HG02970 (cell line): ENCODE results near the gene OR10C1.
"Not testable (repeated sequence)": the region's sequence is repeated elsewhere in the genome, so short reads cannot be mapped to it uniquely, and the experiment has no call there.

ENCODE experiments used
- ATAC-seq: cut with Tn5 transposase; IDR thresholded peaks from one replicate; pipeline ENCODE4 v1.9.1; 2021; ENCODE audit warnings: mild to moderate bottlenecking, moderate library complexity, moderate number of reproducible peaks; ENCODE audit not compliant: unreplicated experiment, low FRiP score

Gene OR10C1

DNA sequence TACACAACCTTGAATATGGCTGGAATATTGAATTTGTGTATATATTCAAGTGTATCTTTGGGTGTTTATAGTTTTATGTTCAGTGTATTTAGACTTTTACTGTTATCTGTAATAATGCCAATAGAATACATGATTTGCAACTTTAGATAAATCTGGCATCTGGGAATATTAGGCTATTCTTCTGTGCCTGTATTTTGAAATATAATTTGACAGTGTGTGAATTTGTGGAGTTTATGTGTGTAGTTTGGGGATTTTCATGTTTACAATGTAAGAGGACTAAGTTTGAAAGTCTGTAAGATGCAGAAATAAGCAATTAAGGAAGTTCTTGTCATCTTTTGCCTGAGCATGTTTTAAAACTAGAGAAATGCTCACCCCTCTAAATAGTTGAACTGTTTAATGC lies at the start of gene OR10C1:
TSS of gene OR10C1 (plus strand) at position 301 of the 400 bp plus-strand sequence. CDS start 710 bp downstream, outside the sequence.
- no peak for ATAC-seq

DNA sequence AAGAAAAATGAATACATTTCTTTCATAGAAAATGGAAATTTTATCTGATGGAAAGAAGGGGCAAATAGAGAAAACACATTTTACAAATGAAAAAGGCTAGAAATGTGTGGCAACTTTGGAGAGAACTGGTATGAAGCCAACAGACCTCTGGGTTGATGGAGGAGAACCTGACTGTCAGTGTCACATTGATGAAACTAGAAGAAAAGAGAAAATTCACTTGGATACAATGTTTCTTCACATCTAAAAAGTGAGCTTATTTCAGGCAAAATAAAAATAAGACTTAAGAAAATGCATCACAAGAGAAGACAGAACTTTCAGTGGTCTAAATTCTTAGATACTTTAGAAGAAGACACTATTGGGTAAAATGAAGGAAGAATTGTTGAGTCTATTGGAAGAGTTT lies 43.8 kb upstream of the OR10C1 start, which contains the start of gene OR12D2:
TSS of gene OR12D2 (plus strand) at position 301 of the 400 bp plus-strand sequence. CDS start 1,069 bp downstream, outside the sequence.
- no peak for ATAC-seq

DNA sequence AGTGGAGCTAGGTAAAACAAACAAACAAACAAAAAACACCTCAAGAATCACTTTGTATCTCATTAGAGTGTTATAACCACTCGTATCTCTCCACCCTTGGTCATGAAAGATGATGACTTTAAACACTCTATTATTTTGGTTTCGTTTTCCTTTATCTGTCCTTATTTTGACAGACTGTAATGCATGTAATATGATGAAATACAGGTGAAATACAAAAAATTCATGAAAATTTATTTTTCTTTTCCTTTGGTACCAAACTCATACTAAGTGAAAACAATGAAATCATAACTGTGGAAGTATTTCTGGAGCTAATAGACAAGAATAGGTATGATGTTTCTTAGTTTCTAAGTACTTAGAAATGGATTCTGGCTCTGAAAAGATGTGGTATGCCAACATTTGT lies 39.6 kb upstream of the OR10C1 start:
- ATAC-seq = no peak

DNA sequence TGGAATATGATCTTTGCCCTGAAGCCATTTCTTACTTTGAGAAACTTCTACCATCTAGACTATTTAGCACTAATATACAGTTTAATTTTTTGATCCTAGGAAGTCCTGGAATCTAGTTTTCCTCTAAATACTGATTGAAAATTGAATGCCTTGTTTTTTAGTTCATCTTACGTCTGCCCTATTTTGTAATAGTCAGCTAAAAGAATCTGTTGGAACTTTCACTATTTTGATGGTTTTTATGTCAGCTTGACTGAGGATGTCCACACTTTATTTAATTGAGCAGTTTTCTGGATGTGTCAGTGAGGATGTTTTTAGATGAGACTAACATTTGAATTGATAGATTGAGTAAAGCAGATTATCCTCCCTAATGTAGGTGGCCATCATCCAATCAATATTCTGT lies 35.3 kb upstream of the OR10C1 start:
- ATAC-seq = no peak

GRCh38 chr6:29414588-29414987 lies 24.5 kb upstream of the OR10C1 start, which contains the start of gene OR12D1:
OR12D1 (plus strand) TSS chr6:29414928.
- no peak for ATAC-seq

DNA sequence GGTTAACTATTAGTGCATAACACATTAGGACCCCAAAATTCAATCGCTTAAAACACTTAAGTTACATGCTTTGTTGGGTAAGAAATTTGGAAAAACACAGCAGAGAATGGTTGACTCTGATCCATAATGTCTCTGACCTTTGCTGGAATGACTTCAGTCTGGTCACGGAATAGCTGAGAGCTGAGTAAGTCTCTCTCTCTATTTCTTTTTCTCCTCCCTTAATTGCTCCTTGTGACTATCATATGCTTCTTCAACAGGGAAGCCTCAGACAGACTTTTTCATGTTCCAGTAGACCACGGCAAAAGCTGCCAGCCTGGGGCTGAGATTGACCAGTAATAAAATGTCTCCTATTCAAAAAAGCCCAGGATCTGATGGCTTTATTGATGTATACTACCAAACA lies 19.6 kb upstream of the OR10C1 start:
- ATAC-seq = no peak

DNA sequence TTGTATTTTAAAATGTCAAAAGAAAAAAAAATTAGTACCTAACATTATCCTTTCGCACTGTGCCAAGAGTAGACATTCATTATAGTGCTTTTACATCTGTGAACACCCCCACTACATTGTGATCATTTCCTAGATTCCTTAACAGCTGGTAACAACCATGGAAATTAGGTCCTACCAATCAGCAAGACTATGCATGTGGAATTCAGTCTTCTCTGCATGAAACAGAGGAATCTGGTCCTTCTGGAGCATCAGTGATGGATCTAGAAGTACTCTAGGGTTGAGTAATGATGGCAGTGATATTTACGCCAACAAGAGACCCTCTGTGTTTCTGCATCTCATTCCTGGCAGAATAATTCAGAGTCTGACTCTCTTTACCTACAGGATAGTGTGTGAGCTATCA lies 14.9 kb upstream of the OR10C1 start:
- ATAC-seq = no peak

GRCh38 chr6:29424575-29424974 lies 14.5 kb upstream of the OR10C1 start:
- no peak for ATAC-seq

DNA sequence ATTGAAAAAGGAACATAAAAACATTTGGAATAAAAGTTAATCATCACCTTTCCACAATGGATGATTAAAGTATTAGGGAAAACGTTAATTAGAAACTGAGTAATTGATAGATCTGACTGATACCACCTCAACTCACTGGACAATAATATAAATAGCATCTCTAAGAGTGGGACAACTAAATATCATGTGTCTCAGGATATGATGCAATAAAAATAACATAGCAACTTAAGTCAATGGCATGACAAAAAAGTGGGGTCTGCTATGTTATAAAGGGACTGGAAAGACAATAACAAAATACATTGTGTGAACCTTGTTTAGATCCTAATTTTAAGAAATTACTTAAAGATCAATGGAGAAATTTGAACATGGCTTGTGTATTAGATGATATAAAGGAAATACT lies 14.0 kb upstream of the OR10C1 start:
- no peak for ATAC-seq

- ATAC-seq = no peak
These were observed 12.5 kb upstream of the OR10C1 start for GRCh38 chr6:29426654-29427053.

- not testable (repeated sequence) for ATAC-seq
These were observed 2.4 kb upstream of the OR10C1 start for GRCh38 chr6:29436730-29437129.

- no peak for ATAC-seq
These were observed 3.6 kb downstream of the OR10C1 start for GRCh38 chr6:29442719-29443118.

GRCh38 chr6:29444031-29444430 lies 4.9 kb downstream of the OR10C1 start:
- ATAC-seq = not testable (repeated sequence)

GRCh38 chr6:29447670-29448069 lies 8.6 kb downstream of the OR10C1 start:
- ATAC-seq = no peak

- ATAC-seq = no peak
These were observed 12.5 kb downstream of the OR10C1 start for GRCh38 chr6:29451471-29452193.

DNA sequence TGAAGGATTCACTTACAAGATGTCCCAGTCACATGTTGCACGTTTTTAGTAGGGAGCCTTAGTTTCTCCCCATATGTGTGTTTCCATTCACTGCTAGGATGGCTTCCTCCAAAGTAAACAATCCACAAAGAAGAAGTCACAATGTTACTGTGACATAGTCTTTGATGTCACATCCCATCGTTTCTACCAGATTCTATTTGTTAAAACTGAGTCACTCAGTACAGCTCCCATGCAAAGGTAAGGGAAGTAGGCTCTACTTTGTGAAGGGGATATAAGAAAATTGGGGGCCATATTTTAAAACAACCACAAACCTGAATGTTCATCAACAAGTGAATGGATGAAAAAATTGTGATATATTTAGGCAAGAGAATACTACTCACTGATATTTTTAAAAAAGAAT lies 17.9 kb downstream of the OR10C1 start, which contains the start of the genes OR11A1 and OR2H1:
TSS of gene OR11A1 (minus strand) at position 101 of the 400 bp plus-strand sequence. CDS start 29,430 bp downstream, outside the sequence.
TSS of gene OR2H1 (plus strand) at position 185 of the 400 bp plus-strand sequence. CDS start 4,615 bp downstream, outside the sequence.
- ATAC-seq = no peak

- no peak for ATAC-seq
These were observed 22.1 kb downstream of the OR10C1 start for GRCh38 chr6:29461021-29461814.

DNA sequence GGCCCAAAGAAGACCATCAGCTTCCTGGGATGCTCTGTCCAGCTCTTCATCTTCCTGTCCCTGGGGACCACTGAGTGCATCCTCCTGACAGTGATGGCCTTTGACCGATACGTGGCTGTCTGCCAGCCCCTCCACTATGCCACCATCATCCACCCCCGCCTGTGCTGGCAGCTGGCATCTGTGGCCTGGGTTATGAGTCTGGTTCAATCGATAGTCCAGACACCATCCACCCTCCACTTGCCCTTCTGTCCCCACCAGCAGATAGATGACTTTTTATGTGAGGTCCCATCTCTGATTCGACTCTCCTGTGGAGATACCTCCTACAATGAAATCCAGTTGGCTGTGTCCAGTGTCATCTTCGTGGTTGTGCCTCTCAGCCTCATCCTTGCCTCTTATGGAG lies 22.9 kb downstream of the OR10C1 start:
- no peak for ATAC-seq

DNA sequence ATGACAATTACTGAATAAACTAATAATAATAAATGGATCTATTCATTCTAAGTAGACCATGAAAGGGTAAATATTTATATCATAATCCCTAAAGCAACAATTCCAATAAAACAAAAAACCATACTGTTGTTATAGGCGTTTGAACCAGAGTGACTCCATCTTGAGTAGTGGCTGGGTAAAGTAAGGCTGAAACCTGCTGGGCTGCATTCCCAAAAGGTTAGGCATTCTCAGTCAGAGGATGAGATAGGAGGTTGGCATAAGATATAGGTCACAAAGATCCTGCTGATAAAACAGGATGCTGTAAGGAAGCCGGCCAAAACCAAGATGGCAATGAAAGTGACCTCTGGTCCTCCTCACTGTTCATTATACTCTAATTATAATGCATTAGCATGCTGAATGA lies 26.2 kb downstream of the OR10C1 start:
- no peak for ATAC-seq

DNA sequence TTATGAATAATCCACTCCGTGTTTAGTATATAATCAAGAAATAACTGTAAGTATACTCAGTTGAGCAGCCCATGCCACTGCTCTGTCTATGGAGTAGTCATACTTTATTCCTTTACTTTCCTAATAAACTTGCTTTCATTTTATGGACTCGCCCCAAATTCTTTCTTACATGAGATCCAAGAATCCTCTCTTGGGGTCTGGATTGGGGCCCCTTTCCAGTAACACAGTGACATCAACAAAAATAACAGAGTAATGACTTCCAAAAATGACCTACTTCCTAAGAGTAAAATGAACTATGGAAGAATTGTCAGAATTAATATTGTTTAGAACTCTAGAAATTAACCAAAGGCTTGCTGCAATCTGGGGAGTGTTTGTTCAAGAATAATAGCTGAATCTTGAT lies 26.7 kb downstream of the OR10C1 start:
- no peak for ATAC-seq

GRCh38 chr6:29466241-29466640 lies 27.1 kb downstream of the OR10C1 start:
- ATAC-seq = no peak
